Neural cell (in vitro differentiated cells): ENCODE results near the gene WASHC3. TPM values are rescaled to one million over a fixed set of nuclear protein-coding genes. Genes with fewer than 3 reads are reported as not detected.

Experiments used
- H2AFZ ChIP-seq: fragments of 200-600, 300-800 bp; sonication (generic), shearing (Covaris generic); 2 replicates; pipeline ENCODE4 v1.6.0; 2014; ENCODE audit warnings: low read depth, mild to moderate bottlenecking, antibody characterized with exemption, low read length, moderate library complexity
- H3F3A ChIP-seq: fragments of 200-600 bp; shearing (Covaris generic); 2 replicates; pipeline ENCODE4 v1.6.1; 2016; ENCODE audit warnings: mild to moderate bottlenecking, moderate library complexity, mixed read lengths, antibody characterized with exemption, low read length; ENCODE audit not compliant: insufficient read depth, poor library complexity, severe bottlenecking
- H3K27ac ChIP-seq: fragments of 200-600, 300-800 bp; sonication (generic), shearing (Covaris generic); 2 replicates; pipeline ENCODE4 v1.5.1; 2014; ENCODE audit warnings: mild to moderate bottlenecking, low read length, moderate library complexity
- H3K27me3 ChIP-seq: fragments of 300-800, 200-600 bp; sonication (generic), shearing (Covaris generic); 2 replicates; pipeline ENCODE4 v1.6.0; 2014; ENCODE audit warnings: mild to moderate bottlenecking, low read depth, low read length, moderate library complexity; ENCODE audit not compliant: insufficient read depth
- H3K36me3 ChIP-seq: fragments of 300-800, 200-600 bp; sonication (generic), shearing (Covaris generic); 2 replicates; pipeline ENCODE4 v1.5.1; 2014; ENCODE audit warnings: mild to moderate bottlenecking, antibody characterized with exemption, low read length, moderate library complexity; ENCODE audit not compliant: insufficient read depth
- H3K4me2 ChIP-seq: fragments of 300-800, 200-600 bp; sonication (generic), shearing (Covaris generic); 2 replicates; pipeline ENCODE4 v1.6.0; 2014; ENCODE audit warnings: mild to moderate bottlenecking, low read length
- H3K4me3 ChIP-seq: fragments of 300-800, 200-600 bp; sonication (generic), shearing (Covaris generic); 2 replicates; pipeline ENCODE4 v1.5.1; 2014; ENCODE audit warnings: mild to moderate bottlenecking, low read length, moderate library complexity
- H3K79me2 ChIP-seq: fragments of 200-600 bp; shearing (Covaris generic); replicated peaks from 2 replicates; pipeline ENCODE4 v1.6.0; 2014; ENCODE audit warnings: mild to moderate bottlenecking, low read length, moderate library complexity; ENCODE audit not compliant: insufficient read depth
- H3K9ac ChIP-seq: fragments of 300-800, 200-600 bp; sonication (generic), shearing (Covaris generic); 2 replicates; pipeline ENCODE4 v1.6.1; 2016; ENCODE audit warnings: mild to moderate bottlenecking, low read length, mixed read lengths
- H3K9me2 ChIP-seq: fragments of 200-600 bp; shearing (Covaris generic); 2 replicates; pipeline ENCODE4 v1.6.1; 2016; ENCODE audit warnings: mild to moderate bottlenecking, low read length, mixed read lengths; ENCODE audit not compliant: insufficient read depth
- H3K9me3 ChIP-seq: fragments of 200-600, 300-800 bp; sonication (generic), shearing (Covaris generic); 2 replicates; pipeline ENCODE4 v1.6.1; 2016; ENCODE audit warnings: mild to moderate bottlenecking, mixed run types, low read length, moderate library complexity, mixed read lengths
- H4K20me1 ChIP-seq: fragments of 200-600 bp; shearing (Covaris generic); 2 replicates; pipeline ENCODE4 v1.6.1; 2016; ENCODE audit warnings: mild to moderate bottlenecking, mixed run types; ENCODE audit not compliant: insufficient read depth
- CTCF ChIP-seq: fragments of 450-650 bp; IDR thresholded peaks from 2 replicates; pipeline ENCODE4 v1.5.1; 2014; ENCODE audit warnings: antibody characterized with exemption, mild to moderate bottlenecking, moderate library complexity; ENCODE audit not compliant: poor library complexity, severe bottlenecking
- EP300 ChIP-seq: fragments of 450-650 bp; conservative IDR thresholded peaks from 2 replicates; pipeline ENCODE4 v1.6.1; 2014; ENCODE audit warnings: antibody characterized with exemption, mild to moderate bottlenecking, moderate library complexity; ENCODE audit not compliant: poor library complexity, severe bottlenecking
- EZH2 ChIP-seq: fragments of 200-600, 300-800 bp; shearing (Covaris generic), sonication (generic); IDR thresholded peaks from 2 replicates; pipeline ENCODE4 v1.6.1; 2014; ENCODE audit warnings: antibody characterized with exemption, low read length, borderline replicate concordance, mild to moderate bottlenecking; ENCODE audit not compliant: insufficient read depth, poor library complexity, severe bottlenecking
- MXI1 ChIP-seq: fragments of 450-650 bp; conservative IDR thresholded peaks from 2 replicates; pipeline ENCODE4 v1.6.1; 2014; ENCODE audit warnings: antibody characterized with exemption, mild to moderate bottlenecking; ENCODE audit not compliant: poor library complexity, severe bottlenecking
- POLR2AphosphoS5 ChIP-seq: IDR thresholded peaks from 2 replicates; pipeline ENCODE4 v1.6.1; 2012
- RAD21 ChIP-seq: fragments of 450-650 bp; conservative IDR thresholded peaks from 2 replicates; pipeline ENCODE4 v1.6.1; 2014; ENCODE audit warnings: antibody characterized with exemption, mild to moderate bottlenecking, moderate library complexity
- REST ChIP-seq: IDR thresholded peaks from 2 replicates; pipeline ENCODE4 v1.6.1; 2012; ENCODE audit warnings: borderline replicate concordance
- SMC3 ChIP-seq: fragments of 450-650 bp; conservative IDR thresholded peaks from 2 replicates; pipeline ENCODE4 v1.6.1; 2014; ENCODE audit warnings: antibody characterized with exemption, mild to moderate bottlenecking, moderate library complexity; ENCODE audit not compliant: poor library complexity
- TAF1 ChIP-seq: IDR thresholded peaks from 2 replicates; pipeline ENCODE4 v1.6.1; 2012; ENCODE audit warnings: low read depth
- polyA plus RNA-seq: library from polyadenylated mRNA; depleted of rRNA; stranded (reverse); fragments of >200 nt; gene quantifications from 2 replicates; pipeline ENCODE4 v1.2.3, GENCODE V29; 2014

WASHC3 gene
- polyA plus RNA-seq, 1 donor from 2014 or later, result 65.9 TPM

DNA sequence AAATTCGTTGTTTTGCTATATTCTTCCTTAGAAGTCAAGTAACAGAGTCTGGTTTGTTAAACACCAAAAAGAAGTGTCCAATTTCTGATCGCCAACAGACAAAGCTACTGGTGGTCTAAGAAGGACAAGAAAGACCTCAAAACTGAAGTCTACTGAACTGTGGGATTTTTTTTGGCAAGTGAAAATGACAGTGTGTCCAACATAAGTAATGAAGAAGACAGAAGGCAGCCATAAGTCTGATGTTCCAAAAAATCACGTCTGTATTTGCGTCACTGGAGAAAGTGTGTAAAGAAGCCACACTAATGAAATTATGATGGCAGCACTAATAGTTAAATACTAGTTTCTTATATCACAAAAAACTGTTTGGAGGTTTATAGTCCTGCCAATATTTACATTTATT is 32.6 kb downstream of the WASHC3 start:
- H3K9ac ChIP-seq, result no peak overlapping the region
- no peaks in the 10 kb centered on the region for H3K9me3 ChIP-seq
- TF ChIP-seq RAD21 (no peak), TAF1 (no peak), EP300 (no peak), EZH2 (no peak)
- H3K4me2 ChIP-seq, result no peak overlapping the region
- no peaks in the 10 kb centered on the region for H4K20me1 ChIP-seq
- no peak overlapping the region for H3K27ac ChIP-seq
- no peak overlapping the region for H2AFZ ChIP-seq
- H3F3A ChIP-seq, result no peaks in the 10 kb centered on the region
- no peaks in the 10 kb centered on the region for H3K27me3 ChIP-seq
- no peak overlapping the region for H3K4me3 ChIP-seq
- no peaks in the 10 kb centered on the region for H3K79me2 ChIP-seq
- no peaks in the 10 kb centered on the region for H3K9me2 ChIP-seq
- no peaks in the 10 kb centered on the region for H3K36me3 ChIP-seq

DNA sequence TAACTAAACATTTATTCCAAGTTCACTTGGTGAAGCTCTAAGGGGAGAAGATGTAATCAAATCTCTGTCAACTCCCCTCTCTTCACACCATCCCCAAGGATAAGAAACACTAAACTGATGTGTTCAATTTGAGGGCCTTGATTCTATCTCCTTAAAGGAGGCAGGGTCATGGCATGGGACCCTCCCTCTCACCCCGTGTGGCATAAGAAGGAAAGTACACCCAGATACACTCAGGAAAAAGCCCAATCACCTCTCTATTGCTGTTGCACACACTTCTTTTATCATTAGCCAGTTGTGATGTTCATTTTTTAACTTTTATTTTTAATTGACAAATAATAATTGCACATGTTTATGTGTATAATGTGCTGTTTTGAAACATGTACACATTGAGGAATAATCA is 35.1 kb downstream of the WASHC3 start:
- no peak overlapping the region for H3K9ac ChIP-seq
- no peak overlapping the region for H2AFZ ChIP-seq
- H3K27ac ChIP-seq, result no peak overlapping the region
- no peaks in the 10 kb centered on the region for H3K36me3 ChIP-seq
- no peak overlapping the region for H3K4me3 ChIP-seq
- H3K27me3 ChIP-seq, result no peaks in the 10 kb centered on the region
- no peaks in the 10 kb centered on the region for H3F3A ChIP-seq
- no peaks in the 10 kb centered on the region for H4K20me1 ChIP-seq
- H3K4me2 ChIP-seq, result no peak overlapping the region
- no peaks in the 10 kb centered on the region for H3K9me2 ChIP-seq
- TF ChIP-seq TAF1 (no peak), REST (no peak), POLR2AphosphoS5 (no peak), SMC3 (no peak), RAD21 (no peak), EP300 (no peak), MXI1 (no peak), EZH2 (no peak)
- H3K9me3 ChIP-seq, result no peaks in the 10 kb centered on the region
- H3K79me2 ChIP-seq, result no peaks in the 10 kb centered on the region

GRCh38 chr12:102024765-102025164 is 37.0 kb downstream of the WASHC3 start:
- no peak overlapping the region for H3K4me3 ChIP-seq
- H4K20me1 ChIP-seq, result no peaks in the 10 kb centered on the region
- TF ChIP-seq EZH2 (no peak), TAF1 (no peak), SMC3 (no peak), POLR2AphosphoS5 (no peak), MXI1 (no peak), RAD21 (no peak), EP300 (no peak), REST (no peak), CTCF (no peak)
- H3K9me3 ChIP-seq, result no peaks in the 10 kb centered on the region
- H3K4me2 ChIP-seq, result no peak overlapping the region
- no peaks in the 10 kb centered on the region for H3F3A ChIP-seq
- H3K27ac ChIP-seq, result no peak overlapping the region
- no peak overlapping the region for H2AFZ ChIP-seq
- H3K9me2 ChIP-seq, result no peaks in the 10 kb centered on the region
- no peak overlapping the region for H3K9ac ChIP-seq
- no peaks in the 10 kb centered on the region for H3K36me3 ChIP-seq
- H3K27me3 ChIP-seq, result no peaks in the 10 kb centered on the region
- H3K79me2 ChIP-seq, result no peaks in the 10 kb centered on the region
